RPMI7951 (cell line): Measurements from ENCODE around the gene QSER1. TPM values are rescaled to one million over a fixed set of nuclear protein-coding genes. Genes with fewer than 3 reads are reported as not detected.

Experiments
- DNase-seq: peaks from one replicate; pipeline ENCODE4 v3.0.0-alpha.2; 2012; ENCODE audit warnings: low read depth
- total RNA-seq: library from RNA; depleted of rRNA; stranded (reverse); fragments of >200 nt; shearing (Covaris generic); gene quantifications from 2 replicates; pipeline ENCODE4 v1.2.3, GENCODE V29; 2014

Gene QSER1
- total RNA-seq, 1 experiment from 2014 or later: 21.4 TPM

- no peak for DNase-seq
Observed at GRCh38 chr11:32890843-32891656, 1.6 kb upstream of the QSER1 start.

GRCh38 chr11:32891657-32892354, 805 bp upstream of the QSER1 start:
- no peak for DNase-seq

- no peak for DNase-seq
Observed at GRCh38 chr11:32893093-32893342, 407 bp downstream of the QSER1 start.

DNA sequence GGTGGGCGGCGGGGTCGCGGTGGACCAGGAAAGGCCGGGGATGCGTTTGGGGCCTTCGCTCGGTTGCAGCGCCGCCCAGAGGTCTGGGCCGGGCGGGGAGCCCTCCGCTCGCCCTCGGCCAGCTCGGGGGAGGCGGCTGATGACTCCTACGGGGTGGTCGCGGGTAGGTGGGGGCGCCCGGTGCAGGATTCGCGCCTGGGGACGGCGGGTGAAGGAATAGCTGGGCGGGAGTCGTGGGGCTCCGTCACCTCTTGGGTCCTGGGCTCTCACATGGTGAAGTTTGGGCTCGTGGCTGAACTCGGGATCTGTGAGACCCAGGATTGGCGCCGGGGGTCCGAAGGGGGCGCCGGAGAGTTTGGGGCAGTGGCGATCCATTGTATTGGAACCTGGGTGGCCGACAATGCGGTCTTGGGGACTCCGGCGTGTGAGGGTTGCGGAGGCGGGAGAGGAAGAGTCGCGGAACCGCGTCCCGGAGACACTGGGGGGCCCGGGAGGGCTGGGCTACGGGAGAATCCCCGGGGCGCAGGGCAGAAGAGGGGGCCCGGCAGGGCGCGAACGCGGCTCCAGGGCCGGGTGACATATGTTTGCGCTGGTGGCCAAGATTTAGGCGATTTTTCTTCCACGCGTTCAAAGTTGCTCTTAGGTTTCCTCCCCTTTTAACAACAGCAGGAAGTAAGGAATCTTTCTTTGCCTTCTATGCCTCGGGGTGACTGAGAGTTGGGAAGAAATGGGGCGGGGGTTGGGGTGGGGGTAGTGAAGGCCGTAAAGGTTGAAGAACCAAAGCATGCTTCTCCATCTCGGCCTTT, 935 bp downstream of the QSER1 start:
- DNase-seq: peak; percentile 16

- peak; percentile 80 for DNase-seq
Observed at GRCh38 chr11:32894149-32894827, 1.7 kb downstream of the QSER1 start.

GRCh38 chr11:32894921-32895320, 2.3 kb downstream of the QSER1 start:
- DNase-seq: no peak

GRCh38 chr11:32895471-32895870, 2.9 kb downstream of the QSER1 start:
- DNase-seq: no peak

GRCh38 chr11:32897103-32897502, 4.5 kb downstream of the QSER1 start:
- no peak for DNase-seq

DNA sequence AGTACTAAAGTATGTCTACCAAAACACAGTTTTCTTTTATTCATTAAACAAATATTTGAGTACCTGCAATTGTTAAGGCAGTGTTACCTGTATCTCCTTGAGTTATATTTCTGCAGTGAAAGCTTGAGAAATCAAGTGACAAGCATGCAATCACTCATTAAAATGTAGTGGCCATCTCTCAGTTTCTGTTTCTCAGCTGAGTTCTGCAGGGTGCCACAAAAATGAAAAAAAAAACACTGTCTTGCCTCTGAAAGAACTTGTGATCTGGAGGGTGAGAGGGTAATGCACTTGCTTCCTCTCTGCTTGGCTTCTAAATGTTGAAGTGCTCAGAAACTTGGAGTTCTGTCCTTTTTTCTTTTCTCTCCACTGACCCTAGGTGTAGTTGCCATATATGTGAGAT, 6.8 kb downstream of the QSER1 start:
- DNase-seq: no peak

DNA sequence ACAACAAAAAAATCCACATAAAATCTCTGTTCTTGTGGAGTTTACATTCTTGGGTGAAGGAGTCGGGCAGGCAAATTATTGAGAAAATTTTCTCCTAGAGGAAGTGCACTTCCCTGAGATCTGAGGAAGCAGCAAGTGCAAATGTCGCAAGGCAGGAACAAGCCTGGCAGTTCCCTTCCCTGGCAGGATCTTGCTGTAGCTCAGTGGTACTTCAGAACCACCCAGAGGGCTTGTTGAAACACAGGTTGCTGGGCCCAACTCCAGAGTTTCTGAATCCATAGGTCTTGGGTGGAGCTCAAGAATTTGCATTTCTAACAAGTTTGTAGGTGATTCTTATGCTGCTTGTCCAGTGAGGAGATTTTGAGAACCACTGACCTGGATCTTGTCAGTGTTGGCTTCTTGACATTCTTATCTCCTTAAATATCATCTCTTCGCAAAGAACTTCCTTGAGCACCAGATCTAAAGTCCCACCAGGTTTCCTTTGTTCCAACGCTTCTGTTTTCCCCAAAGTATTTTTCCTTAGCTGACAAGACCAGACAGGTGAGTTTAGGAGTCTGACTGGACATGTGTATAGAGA, 9.6 kb downstream of the QSER1 start:
- DNase-seq: no peak

GRCh38 chr11:32905028-32905667, 12.5 kb downstream of the QSER1 start:
- no peak for DNase-seq

- no peak for DNase-seq
Observed at GRCh38 chr11:32908619-32909018, 16.0 kb downstream of the QSER1 start.

DNA sequence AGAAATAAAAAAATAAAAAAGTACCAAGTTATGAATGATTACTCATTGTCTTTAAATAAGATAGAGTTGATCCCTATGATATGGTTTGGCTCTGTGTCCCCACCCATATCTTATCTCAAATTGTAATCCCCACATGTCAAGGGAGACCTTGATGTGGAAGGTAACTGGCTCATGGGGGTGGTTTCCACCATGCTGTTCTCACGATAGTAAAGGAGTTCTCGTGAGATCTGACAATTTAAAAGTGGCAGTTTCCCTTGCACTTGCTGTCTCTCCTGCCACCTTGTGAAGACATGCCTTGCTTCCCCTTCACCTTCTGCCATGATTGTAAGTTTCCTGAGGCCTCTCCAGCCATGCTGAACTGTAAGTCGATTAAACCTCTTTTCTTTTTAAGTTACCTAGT, 18.8 kb downstream of the QSER1 start:
- no peak for DNase-seq

DNA sequence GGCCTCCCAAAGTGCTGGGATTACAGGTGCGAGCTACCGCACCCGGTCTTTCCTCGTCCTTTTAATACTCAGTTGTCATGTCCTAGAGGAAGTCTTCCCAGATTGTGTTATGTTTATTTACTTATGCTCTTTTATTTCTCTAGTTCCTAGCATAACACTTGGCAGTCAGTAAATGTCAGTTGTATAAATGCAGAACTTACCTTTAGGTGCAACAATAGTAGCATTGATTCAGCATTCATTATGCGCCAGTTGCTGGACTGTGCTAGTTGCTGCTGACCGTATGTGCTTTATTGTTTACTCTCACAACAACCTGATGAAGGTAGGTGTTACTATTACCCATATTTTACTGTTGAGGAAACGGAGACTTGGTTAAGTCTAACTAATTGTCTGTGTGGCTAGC, 20.8 kb downstream of the QSER1 start:
- DNase-seq: no peak

DNA sequence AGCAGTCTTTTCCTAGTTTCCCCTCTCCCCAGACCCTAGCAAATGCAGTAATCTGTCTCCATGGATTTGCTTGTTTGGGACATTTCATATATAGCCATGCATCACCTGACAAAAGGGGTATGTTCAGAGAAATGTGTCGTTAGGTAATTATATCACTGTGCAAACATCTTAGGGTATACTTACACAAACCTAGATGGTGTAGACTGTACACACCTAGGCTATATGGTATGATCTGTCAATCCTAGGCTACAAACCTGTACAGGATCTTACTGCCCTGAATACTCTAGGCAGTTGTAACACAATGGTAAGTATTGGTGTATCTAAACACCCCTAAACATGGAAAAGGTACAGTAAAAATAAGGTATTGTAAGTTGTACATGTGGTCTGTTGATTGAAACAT, 23.8 kb downstream of the QSER1 start:
- DNase-seq: no peak

- DNase-seq: no peak
Observed at GRCh38 chr11:32916994-32917393, 24.4 kb downstream of the QSER1 start.

- no peak for DNase-seq
Observed at GRCh38 chr11:32918427-32918826, 25.8 kb downstream of the QSER1 start.

DNA sequence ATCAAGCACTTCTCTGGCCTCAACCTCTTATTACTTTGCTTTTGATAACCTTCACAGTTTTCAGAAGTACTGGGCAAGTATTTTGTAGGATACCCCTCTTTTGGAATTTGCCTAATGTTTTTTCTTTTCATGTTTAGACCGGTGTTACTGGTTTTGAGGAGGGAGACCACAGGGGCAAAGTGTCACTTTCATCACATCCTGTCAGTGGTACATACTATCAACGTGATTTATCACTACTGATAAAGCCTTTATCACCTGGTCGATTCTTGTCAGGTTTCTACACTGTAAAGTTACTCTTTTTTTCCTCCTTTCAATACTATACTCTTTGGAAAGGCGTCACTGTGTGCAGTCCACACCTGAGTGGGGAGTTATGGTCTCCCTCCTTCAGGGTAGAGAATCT, 26.7 kb downstream of the QSER1 start:
- DNase-seq: no peak

GRCh38 chr11:32920570-32920969, 28.0 kb downstream of the QSER1 start:
- DNase-seq: no peak

DNA sequence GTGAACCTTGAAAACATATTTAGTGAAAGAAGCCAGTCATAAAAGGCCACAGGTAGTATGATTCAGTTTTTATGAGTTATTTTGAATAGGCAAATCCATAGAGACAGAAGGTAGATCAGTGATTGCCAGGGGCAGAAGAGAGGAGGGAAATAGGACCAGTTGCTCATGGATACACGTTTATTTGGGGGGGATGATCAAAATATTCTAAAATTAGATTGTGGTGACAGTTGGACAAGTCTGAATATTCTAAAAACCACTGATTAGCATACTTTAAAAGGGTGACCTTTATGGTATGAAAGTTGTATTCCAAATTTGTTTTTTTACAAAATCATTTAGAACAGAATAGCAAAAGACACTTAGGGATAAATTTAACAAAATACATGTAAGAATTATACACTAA, 28.6 kb downstream of the QSER1 start:
- no peak for DNase-seq

GRCh38 chr11:32931606-32932005, 39.0 kb downstream of the QSER1 start:
- DNase-seq: no peak
